ENCODE results near the gene ITGA7.

Gene ITGA7

DNA sequence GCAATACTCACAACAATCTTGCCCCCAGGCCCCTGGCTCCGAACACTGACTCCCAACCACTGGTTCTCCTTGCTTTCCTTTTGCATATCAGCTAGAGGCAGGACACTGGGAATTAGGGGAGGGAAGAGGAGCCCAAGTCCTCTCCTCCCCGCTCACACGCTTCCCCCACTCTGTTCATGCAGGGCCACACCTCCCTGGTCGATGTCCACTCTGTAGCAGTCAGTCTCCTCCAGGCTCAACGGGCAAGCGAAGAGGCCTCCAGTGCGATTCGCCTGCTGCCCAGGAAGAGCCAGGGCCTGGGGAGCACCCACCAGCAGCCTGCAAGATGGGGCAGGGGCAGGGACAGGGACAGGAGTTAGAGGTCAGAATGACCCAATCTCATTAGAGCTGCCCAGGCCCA is 4.8 kb downstream of the ITGA7 start:
- no peak for DNase-seq (ENCODE audit: low read depth, low spot score)
- TF ChIP-seq, protein P1, sequence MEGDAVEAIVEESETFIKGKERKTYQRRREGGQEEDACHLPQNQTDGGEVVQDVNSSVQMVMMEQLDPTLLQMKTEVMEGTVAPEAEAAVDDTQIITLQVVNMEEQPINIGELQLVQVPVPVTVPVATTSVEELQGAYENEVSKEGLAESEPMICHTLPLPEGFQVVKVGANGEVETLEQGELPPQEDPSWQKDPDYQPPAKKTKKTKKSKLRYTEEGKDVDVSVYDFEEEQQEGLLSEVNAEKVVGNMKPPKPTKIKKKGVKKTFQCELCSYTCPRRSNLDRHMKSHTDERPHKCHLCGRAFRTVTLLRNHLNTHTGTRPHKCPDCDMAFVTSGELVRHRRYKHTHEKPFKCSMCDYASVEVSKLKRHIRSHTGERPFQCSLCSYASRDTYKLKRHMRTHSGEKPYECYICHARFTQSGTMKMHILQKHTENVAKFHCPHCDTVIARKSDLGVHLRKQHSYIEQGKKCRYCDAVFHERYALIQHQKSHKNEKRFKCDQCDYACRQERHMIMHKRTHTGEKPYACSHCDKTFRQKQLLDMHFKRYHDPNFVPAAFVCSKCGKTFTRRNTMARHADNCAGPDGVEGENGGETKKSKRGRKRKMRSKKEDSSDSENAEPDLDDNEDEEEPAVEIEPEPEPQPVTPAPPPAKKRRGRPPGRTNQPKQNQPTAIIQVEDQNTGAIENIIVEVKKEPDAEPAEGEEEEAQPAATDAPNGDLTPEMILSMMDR (IDR thresholded peaks at IDR 0.05; ENCODE audit: insufficient read depth, low read length, missing control alignments): no peak
- ChIA-PET POLR2A (no interaction called here), CTCF (interaction anchor here (0.7 kb wide), 1 partner anchor 10 kb away, joined by 3 read pairs; no protein-coding TSS in a partner anchor)
- H3K4me3 ChIP-seq (ENCODE audit: low read depth, low read length): no peak overlapping the region

DNA sequence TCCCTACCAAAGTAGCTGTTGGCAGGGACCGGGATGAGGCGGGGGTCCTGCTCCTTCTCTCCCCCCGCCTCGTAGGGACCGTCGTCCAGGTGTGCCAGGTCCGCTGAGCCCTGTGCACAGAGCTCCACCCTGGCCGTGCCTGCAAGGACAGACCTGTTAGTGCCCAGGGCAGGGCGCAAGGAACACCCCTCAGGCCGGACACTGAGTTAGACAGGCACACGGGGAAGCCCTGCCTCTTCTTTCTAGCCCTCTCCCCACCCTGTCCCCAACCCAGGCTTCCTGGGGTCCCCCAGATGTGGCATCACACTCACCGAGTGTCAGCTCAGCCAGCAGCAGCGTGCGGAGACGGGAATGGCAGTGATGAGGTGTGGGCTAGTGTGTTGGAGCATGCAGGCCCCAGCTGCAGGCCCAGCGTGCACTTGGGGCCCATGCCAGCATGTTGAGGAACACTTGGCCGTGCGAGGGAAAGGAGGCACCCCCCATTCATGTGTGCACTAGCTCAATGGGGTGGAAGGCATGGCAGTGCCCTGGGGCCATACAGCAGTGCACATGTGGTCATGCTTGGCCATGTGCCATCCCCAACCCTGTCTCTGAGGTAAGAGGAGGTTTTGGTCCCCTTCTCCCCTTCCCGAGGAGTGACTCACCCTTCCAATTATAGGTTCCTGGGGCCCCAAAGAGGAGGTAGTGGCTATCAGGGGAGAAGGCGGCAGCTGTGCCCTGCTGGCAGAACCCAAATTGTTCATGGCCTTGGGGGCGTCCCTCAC is 7.3 kb downstream of the ITGA7 start:
- ChIA-PET CTCF (interaction anchor here (1.6 kb wide), 1 partner anchor 512 kb away, joined by 3 read pairs; no protein-coding TSS in a partner anchor), POLR2A (no interaction called here)
- TF ChIP-seq, protein P1 (IDR thresholded peaks at IDR 0.05; ENCODE audit: insufficient read depth, low read length, missing control alignments): no peak
- H3K4me3 ChIP-seq (ENCODE audit: low read depth, low read length): no peak overlapping the region
- DNase-seq (ENCODE audit: low read depth, low spot score): no peak

DNA sequence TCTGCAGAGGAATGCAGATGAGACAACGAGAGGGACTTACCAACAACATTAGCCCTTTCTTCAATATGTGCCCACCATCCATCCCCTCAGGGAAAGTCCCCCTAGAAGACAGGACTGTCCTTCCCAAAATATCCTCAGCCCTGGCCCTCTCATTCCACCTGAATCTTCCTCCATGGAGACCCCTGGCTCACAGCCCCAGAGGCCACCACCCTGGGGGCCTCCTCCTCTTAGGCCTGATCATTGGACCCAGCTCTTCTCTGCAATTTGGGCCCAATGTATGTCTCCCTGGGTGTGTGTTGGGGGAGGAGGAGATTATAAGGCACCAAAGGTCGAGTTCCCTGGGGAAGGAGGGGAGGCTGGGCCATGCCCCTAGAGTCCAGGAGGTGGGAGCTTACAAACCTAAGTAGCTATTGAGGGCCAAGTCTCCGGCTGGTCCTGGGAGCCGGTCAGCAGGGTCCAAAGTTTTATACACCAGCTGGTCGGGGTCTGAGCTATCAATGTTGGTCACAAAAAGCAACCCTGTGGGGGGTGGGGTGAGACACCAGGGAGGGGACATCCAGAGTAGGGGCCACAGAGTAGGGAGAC is 8.1 kb downstream of the ITGA7 start:
- ChIA-PET CTCF (interaction anchor here (1.6 kb wide), 1 partner anchor 511 kb away, joined by 3 read pairs; no protein-coding TSS in a partner anchor), POLR2A (no interaction called here)
- H3K4me3 ChIP-seq (ENCODE audit: low read depth, low read length): no peak overlapping the region
- DNase-seq (ENCODE audit: low read depth, low spot score): no peak
- TF ChIP-seq, protein P1 (IDR thresholded peaks at IDR 0.05; ENCODE audit: insufficient read depth, low read length, missing control alignments): no peak

DNA sequence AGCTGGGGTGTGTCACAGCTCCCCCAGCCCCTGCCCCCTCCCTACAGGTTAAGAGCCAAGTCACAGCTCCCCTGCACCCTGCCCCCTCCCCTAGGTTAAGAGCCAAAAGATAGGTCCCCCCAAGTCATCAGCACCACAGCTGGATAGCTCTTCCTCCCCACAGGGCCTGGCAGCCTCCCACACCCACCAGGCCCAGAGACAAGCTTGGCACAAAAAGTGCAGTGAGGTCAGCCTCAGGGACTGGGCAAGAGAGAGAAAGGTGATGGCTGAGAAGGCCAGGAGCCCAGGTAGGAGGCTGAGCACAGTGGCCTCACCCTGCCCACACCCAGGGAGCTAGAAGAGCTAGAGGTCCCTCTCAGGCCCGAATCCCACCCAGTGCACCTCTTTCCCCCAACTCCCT is 8.7 kb downstream of the ITGA7 start:
- ChIA-PET POLR2A (no interaction called here), CTCF (interaction anchor here (1.6 kb wide), 1 partner anchor 510 kb away, joined by 3 read pairs; no protein-coding TSS in a partner anchor)
- DNase-seq (ENCODE audit: low read depth, low spot score): no peak
- H3K4me3 ChIP-seq (ENCODE audit: low read depth, low read length): no peak overlapping the region
- TF ChIP-seq, protein P1 (IDR thresholded peaks at IDR 0.05; ENCODE audit: insufficient read depth, low read length, missing control alignments): no peak

DNA sequence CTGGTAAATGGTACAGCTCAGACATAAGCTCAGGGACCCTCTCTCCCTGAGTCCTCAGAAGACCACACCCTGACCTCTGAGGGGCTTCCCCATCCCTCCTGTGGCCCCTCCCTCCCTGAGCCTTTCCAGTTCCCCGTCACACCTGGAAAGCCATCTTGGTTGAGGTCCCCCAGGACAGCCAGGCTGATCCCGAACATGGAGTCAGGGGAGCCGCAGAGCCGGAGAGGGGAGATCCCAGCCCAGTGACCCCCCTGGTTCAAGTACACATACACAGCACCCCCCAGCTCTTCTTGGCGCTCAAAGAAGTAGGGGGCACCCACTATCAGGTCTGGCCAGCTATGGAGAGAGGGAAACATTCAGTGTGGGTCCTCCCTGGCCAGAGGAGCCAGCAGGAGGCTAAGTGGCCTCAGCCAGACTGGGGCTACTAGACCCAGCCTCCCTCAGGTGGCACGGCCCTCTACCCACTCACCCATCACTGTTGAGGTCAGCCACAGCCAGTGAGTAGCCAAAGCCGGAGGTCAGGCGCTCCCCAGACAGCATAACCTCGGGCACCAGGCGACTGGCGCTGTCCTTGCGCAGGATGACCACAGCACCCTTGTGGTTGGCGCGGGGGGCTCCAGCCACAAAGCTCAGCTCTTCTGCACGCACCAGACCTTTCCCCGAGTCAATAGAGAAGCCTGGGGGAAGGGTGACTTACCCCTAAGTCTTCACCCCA is 9.3 kb downstream of the ITGA7 start:
- POLR2A ChIA-PET: no interaction called here
- H3K4me3 ChIP-seq (ENCODE audit: low read depth, low read length): no peak overlapping the region
- TF ChIP-seq, protein P1 (IDR thresholded peaks at IDR 0.05; ENCODE audit: insufficient read depth, low read length, missing control alignments): no peak
- CTCF ChIA-PET: interaction anchor here (1.1 to 1.6 kb wide), 2 partner anchors 17 to 510 kb away, joined by 3 read pairs; a partner anchor contains a TSS
- DNase-seq (ENCODE audit: low read depth, low spot score): no peak

DNA sequence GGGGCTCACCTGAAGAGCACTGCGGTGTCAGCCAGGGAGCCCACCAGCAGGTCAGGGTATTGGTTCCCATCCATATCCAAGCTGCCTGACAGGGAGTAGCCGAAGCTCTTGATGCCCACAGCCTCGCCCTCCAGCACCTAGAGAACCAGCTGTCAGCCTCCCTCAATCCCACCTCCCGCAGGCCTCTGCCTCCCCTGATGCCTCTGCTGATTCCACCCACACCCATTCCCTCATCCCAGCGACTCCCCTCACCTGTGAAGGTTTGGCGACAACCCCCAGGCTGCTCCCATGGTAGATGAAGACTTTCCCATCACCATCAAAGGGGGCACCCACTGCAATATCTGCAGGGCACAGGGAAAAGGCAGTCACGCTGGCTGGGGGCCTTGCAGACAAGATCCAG is 10.0 kb downstream of the ITGA7 start:
- CTCF ChIA-PET: interaction anchor here (1.1 kb wide), 1 partner anchor 16 kb away, joined by 3 read pairs; a partner anchor contains a TSS
- POLR2A ChIA-PET: no interaction called here
- no peak overlapping the region for H3K4me3 ChIP-seq (ENCODE audit: low read depth, low read length)
- TF ChIP-seq, protein P1 (IDR thresholded peaks at IDR 0.05; ENCODE audit: insufficient read depth, low read length, missing control alignments): no peak
- DNase-seq (ENCODE audit: low read depth, low spot score): no peak

All from AG04449 (cell line).